Suprapubic skin (tissue), 3 donors: ENCODE data around the gene RPLP2.

Experiments used
- CTCF ChIP-seq, 2 donors: fragments of 200-600 bp in 1 of 2; fragments of 450-650 bp in 1 of 2; sonication (generic) in 1 of 2; IDR thresholded peaks; one replicate each; pipeline ENCODE4 v1.5.1; 2016 to 2019; ENCODE audit warnings: antibody characterized with exemption in 2 of 2, mild to moderate bottlenecking in 1 of 2, moderate library complexity in 1 of 2
- POLR2AphosphoS5 ChIP-seq, 3 donors: sonication (generic); formaldehyde crosslinking; IDR thresholded peaks; one replicate each; pipeline ENCODE4 v1.6.1; 2017; ENCODE audit warnings: antibody characterized with exemption in 3 of 3

- TF ChIP-seq POLR2AphosphoS5 (IDR thresholded peaks at IDR 0.05) (no peak), CTCF (IDR thresholded peaks at IDR 0.05) (no peak)
These were observed 15.6 kb upstream of the RPLP2 start for GRCh38 chr11:794013-794765.
